Measurements from ENCODE around the gene KLF8. TPM values are rescaled to one million over a fixed set of nuclear protein-coding genes. Genes with fewer than 3 reads are reported as not detected.

The KLF8 gene
- total RNA-seq, 4 donors from 2014 or later = 1.2 to 30.5 (median 3.2) TPM

DNA sequence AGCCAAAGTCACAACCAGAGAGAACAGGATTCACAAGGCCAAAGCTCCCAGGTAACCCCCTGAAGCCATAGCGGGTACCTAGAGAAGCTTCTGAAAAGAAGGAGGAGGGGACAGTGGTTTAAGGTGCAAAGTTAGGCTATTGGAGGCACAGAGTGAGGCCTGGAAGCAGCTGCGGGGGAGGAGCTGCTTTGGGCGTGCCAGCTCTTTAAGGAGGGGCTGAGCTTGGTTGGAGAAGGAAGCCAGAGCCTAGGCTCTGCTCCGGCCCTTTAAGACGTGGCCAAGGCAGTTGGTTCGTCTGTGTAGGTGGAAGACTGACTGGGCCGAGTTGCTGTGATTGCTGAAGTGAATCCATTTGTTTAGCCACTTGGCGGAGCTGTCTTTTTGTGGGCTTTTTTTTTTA, 1.5 kb downstream of the KLF8 start:
- DNase-seq = peak in 2 of 3 donors; percentile 52 to 64
- TF ChIP-seq, protein P1, sequence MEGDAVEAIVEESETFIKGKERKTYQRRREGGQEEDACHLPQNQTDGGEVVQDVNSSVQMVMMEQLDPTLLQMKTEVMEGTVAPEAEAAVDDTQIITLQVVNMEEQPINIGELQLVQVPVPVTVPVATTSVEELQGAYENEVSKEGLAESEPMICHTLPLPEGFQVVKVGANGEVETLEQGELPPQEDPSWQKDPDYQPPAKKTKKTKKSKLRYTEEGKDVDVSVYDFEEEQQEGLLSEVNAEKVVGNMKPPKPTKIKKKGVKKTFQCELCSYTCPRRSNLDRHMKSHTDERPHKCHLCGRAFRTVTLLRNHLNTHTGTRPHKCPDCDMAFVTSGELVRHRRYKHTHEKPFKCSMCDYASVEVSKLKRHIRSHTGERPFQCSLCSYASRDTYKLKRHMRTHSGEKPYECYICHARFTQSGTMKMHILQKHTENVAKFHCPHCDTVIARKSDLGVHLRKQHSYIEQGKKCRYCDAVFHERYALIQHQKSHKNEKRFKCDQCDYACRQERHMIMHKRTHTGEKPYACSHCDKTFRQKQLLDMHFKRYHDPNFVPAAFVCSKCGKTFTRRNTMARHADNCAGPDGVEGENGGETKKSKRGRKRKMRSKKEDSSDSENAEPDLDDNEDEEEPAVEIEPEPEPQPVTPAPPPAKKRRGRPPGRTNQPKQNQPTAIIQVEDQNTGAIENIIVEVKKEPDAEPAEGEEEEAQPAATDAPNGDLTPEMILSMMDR (IDR thresholded peaks at IDR 0.05) = no peak
- no peak for TF ChIP-seq POLR2A (IDR thresholded peaks at IDR 0.05)
- H3K36me3 ChIP-seq = no peaks in the 10 kb centered on the region
- no peaks in the 10 kb centered on the region for H3K9me3 ChIP-seq
- no peaks in the 10 kb centered on the region for H3K4me1 ChIP-seq
- peak overlapping the region; percentile 49 to 62 (median 54) for H3K27ac ChIP-seq
- peak overlapping the region in 3 of 4 donors; percentile 30 to 49 (median 39) for H3K4me3 ChIP-seq
- no peaks in the 10 kb centered on the region for H3K27me3 ChIP-seq

DNA sequence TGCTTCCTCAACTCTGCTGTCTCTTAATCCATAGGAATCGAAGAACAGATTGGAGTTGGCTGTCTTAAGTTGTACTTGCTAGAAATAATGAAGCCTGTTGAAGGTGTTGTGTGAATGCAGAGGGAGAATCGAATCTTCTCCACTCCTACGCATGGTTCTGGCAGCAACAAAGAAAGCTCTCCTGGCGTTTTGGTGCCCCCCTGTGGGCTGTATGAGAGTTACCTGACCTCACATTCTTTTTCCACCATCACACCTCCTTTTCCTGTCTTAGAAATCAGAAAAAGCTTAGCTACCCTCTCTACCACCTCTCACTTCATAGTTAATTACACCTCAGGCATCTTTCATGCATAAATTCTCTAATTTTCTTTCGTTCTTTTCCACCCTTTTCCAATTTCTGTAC, 16.3 kb downstream of the KLF8 start:
- Histone ChIP-seq H3K27me3 (no peaks in the 10 kb centered on the region), H3K4me1 (no peaks in the 10 kb centered on the region), H3K9me3 (no peaks in the 10 kb centered on the region), H3K27ac (no peak overlapping the region), H3K4me3 (no peak overlapping the region), H3K36me3 (no peaks in the 10 kb centered on the region)
- peak; percentile 26 to 71 (median 49) for DNase-seq
- TF ChIP-seq, protein P1 (IDR thresholded peaks at IDR 0.05) = peak in 5 of 6 experiments; percentile 29 to 69 (median 59)
- no peak for TF ChIP-seq POLR2A (IDR thresholded peaks at IDR 0.05)

DNA sequence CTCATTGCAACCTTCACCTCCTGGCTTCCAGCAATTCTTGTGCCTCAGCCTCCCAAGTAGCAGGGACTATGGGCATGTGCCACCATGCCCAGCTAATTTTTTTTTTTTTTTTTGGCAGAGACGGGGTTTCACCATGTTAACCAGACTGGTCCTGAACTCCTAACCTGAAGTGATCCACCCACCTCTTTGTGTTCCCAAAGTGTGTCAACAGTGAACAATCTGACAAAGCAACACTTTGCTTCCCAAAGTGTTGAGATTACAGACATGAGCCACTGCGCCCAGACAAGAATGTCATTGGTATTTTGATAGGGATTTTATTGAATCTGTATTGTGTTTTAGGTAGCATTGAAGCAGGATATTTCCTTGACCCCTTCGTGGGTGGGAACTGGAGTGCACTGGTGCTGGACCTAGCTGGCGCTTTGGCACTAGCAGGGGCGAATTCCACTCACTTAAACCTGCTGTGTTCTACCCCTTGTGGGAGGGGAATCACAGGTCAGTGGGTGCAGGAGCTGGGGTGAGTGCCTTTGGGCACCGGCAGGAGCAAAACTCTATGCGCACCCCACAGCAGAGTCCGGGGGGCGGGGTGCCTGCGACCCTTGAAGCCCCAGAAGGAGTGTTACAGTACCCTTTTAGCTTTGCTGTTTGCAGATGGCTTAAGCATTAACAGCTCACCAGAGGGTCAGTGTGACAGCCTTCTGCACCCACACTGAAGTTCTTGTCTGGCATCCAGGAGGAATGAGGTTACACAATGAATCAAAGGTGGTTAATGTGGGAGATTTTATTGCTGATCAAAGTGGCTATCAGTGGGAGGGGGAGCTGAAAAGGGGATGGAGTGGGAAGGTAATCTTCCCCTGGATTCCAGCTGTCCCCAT, 21.9 kb downstream of the KLF8 start:
- TF ChIP-seq, protein P1 (IDR thresholded peaks at IDR 0.05) = no peak
- TF ChIP-seq POLR2A (IDR thresholded peaks at IDR 0.05) = no peak
- Histone ChIP-seq H3K9me3 (no peaks in the 10 kb centered on the region), H3K4me3 (no peak overlapping the region)

DNA sequence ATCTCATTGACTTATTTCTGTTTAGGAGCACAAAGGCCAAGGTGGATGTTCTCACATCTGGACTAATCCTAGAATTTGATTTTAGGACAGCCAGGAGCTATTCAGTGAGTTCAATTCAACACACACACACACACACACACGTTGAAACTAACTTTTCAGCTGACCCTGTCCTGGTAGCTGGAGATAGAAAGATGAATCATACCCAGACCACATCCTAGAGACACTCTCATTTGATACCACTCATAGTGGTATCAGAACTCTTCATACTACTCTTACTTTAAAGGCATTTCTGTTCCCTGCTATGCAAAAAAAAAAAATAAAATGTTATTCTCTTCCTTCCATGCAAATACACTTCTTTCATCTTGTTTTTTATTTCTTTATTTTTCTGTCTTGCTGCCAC, 36.7 kb downstream of the KLF8 start:
- Histone ChIP-seq H3K27me3 (no peaks in the 10 kb centered on the region), H3K9me3 (no peaks in the 10 kb centered on the region), H3K4me1 (no peaks in the 10 kb centered on the region), H3K36me3 (no peaks in the 10 kb centered on the region), H3K27ac (no peak overlapping the region), H3K4me3 (no peak overlapping the region)
- no peak for DNase-seq
- TF ChIP-seq POLR2A (IDR thresholded peaks at IDR 0.05) = no peak
- TF ChIP-seq, protein P1 (IDR thresholded peaks at IDR 0.05) = no peak

More for the DNA sequence above, 21.9 kb downstream of the KLF8 start:
- no peak for DNase-seq
- Histone ChIP-seq H3K27ac (no peak overlapping the region), H3K4me1 (no peaks in the 10 kb centered on the region), H3K27me3 (no peaks in the 10 kb centered on the region), H3K36me3 (no peaks in the 10 kb centered on the region)

DNA sequence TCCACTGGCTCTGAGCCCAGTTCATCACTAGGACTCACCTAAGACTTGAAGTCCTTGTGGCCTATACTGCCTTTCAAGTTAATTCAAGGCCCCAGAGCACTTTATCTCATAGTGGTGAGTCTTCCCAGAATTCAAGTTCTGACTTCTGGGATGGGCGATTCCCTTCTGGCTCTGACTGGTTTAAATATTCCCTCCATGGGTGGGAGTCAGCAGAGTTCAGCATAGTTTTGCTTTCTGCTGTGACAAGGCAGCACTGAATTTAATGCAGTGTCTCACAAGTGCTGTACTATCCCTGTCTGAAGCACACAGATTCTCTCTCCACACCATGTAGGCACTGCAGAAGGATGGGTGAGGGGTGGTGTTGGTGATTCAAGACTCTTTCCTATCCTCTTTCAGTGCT, 46.5 kb downstream of the KLF8 start:
- no peak for TF ChIP-seq POLR2A (IDR thresholded peaks at IDR 0.05)
- TF ChIP-seq, protein P1 (IDR thresholded peaks at IDR 0.05) = no peak
- no peaks in the 10 kb centered on the region for H3K27me3 ChIP-seq
- no peak for DNase-seq

More for the DNA sequence above, 46.5 kb downstream of the KLF8 start:
- no peak overlapping the region for H3K27ac ChIP-seq
- H3K4me3 ChIP-seq = no peak overlapping the region
- H3K9me3 ChIP-seq = no peaks in the 10 kb centered on the region
- no peaks in the 10 kb centered on the region for H3K36me3 ChIP-seq
- no peaks in the 10 kb centered on the region for H3K4me1 ChIP-seq
